IMR-90 (cell line): ENCODE measurements around the gene MUSTN1. TPM values are rescaled to one million over a fixed set of nuclear protein-coding genes. Genes with fewer than 3 reads are reported as not detected.

Experiments
- ATAC-seq: fragments of 200-7000 bp; cut with Tn5 transposase; 2 replicates; pipeline ENCODE4 v1.9.1; 2020; ENCODE audit warnings: low read depth, mild to moderate bottlenecking, moderate library complexity
- BruUV-seq: library from RNA; stranded (reverse); fragments of 400-500 nt; replicated peaks from 2 replicates; lab custom pipeline; 2021; lab: Mats Ljungman, UMichigan
- CTCF ChIA-PET: fragments of 300-600 bp; formaldehyde crosslinking; extraction: SDS; loops from one replicate; lab custom pipeline; 2021; ENCODE audit warnings: antibody characterized with exemption; lab: Yijun Ruan, JAX
- POLR2A ChIA-PET: fragments of 300-600 bp; sonication (Branson Sonifier 250); formaldehyde crosslinking; loops from one replicate; lab custom pipeline; 2022; ENCODE audit warnings: antibody characterized with exemption; ENCODE audit not compliant: unreplicated experiment; lab: Charles Lee
- DNase-seq: peaks from one replicate; pipeline ENCODE4 v3.0.0; 2013
- H2AFZ ChIP-seq: replicated peaks from 2 replicates; pipeline ENCODE3; 2013; ENCODE audit warnings: low read length, mild to moderate bottlenecking; ENCODE audit not compliant: poor library complexity
- H2AK5ac ChIP-seq: 2 replicates; pipeline ENCODE4 v1.6.1; 2013; ENCODE audit warnings: low read depth, low read length, inconsistent platforms
- H2AK9ac ChIP-seq: replicated peaks from 2 replicates; pipeline ENCODE3; 2013; ENCODE audit warnings: mild to moderate bottlenecking, low read depth, low read length, moderate library complexity; ENCODE audit not compliant: poor library complexity
- H2BK120ac ChIP-seq: 2 replicates; pipeline ENCODE4 v1.6.1; 2013; ENCODE audit warnings: low read depth, low read length, inconsistent platforms
- H2BK15ac ChIP-seq: 3 replicates; pipeline ENCODE4 v1.6.1; 2013; ENCODE audit warnings: low read depth, low read length, inconsistent platforms
- H2BK20ac ChIP-seq: 2 replicates; pipeline ENCODE4 v1.6.1; 2013; ENCODE audit warnings: low read depth, mild to moderate bottlenecking, inconsistent platforms, low read length, moderate library complexity
- H2BK5ac ChIP-seq: 2 replicates; pipeline ENCODE4 v1.6.1; 2013; ENCODE audit warnings: mild to moderate bottlenecking, low read depth, low read length, inconsistent platforms; ENCODE audit not compliant: poor library complexity, severe bottlenecking
- H3K14ac ChIP-seq: replicated peaks from 2 replicates; pipeline ENCODE4 v1.6.1; 2013; ENCODE audit warnings: low read depth, low read length, inconsistent platforms
- H3K18ac ChIP-seq: 2 replicates; pipeline ENCODE4 v1.6.1; 2013; ENCODE audit warnings: low read depth, low read length, control low read depth
- H3K23ac ChIP-seq: 2 replicates; pipeline ENCODE4 v1.6.1; 2013; ENCODE audit warnings: low read depth, low read length, inconsistent platforms
- H3K27ac ChIP-seq: 2 replicates; pipeline ENCODE4 v1.5.1; 2013; ENCODE audit warnings: mild to moderate bottlenecking, control low read depth, low read length; ENCODE audit not compliant: insufficient read depth
- H3K27me3 ChIP-seq: 2 replicates; pipeline ENCODE4 v1.6.1; 2013; ENCODE audit warnings: low read length; ENCODE audit not compliant: control insufficient read depth, insufficient read depth
- H3K36me3 ChIP-seq: 2 replicates; pipeline ENCODE4 v1.6.1; 2013; ENCODE audit warnings: low read length, mixed read lengths; ENCODE audit not compliant: control insufficient read depth, insufficient read depth
- H3K4ac ChIP-seq: 2 replicates; pipeline ENCODE4 v1.6.1; 2013; ENCODE audit warnings: low read depth, low read length, inconsistent platforms
- H3K4me1 ChIP-seq: 2 replicates; pipeline ENCODE4 v1.6.1; 2013; ENCODE audit warnings: low read length, mixed read lengths; ENCODE audit not compliant: control insufficient read depth, insufficient read depth
- H3K4me2 ChIP-seq: 2 replicates; pipeline ENCODE4 v1.6.1; 2013; ENCODE audit warnings: low read depth, mild to moderate bottlenecking, control low read depth, low read length, moderate library complexity
- H3K4me3 ChIP-seq: 2 replicates; pipeline ENCODE4 v1.5.1; 2013; ENCODE audit warnings: low read depth, mild to moderate bottlenecking, control low read depth, low read length, moderate library complexity; ENCODE audit not compliant: insufficient read depth
- H3K56ac ChIP-seq: 2 replicates; pipeline ENCODE4 v1.6.1; 2013; ENCODE audit warnings: low read length, inconsistent platforms; ENCODE audit not compliant: insufficient read depth; ENCODE audit errors: extremely low read depth
- H3K79me1 ChIP-seq, 2 experiments: 2 replicates each; pipeline ENCODE4 v1.6.1; 2013; ENCODE audit warnings: low read length in 2 of 2, inconsistent platforms in 1 of 2, low read depth in 1 of 2
- H3K9ac ChIP-seq: 2 replicates; pipeline ENCODE4 v1.6.1; 2013; ENCODE audit warnings: low read depth, low read length, control low read depth
- H3K9me1 ChIP-seq: 2 replicates; pipeline ENCODE4 v1.6.1; 2013; ENCODE audit warnings: low read length, inconsistent platforms; ENCODE audit not compliant: insufficient read depth
- H3K9me3 ChIP-seq: 2 replicates; pipeline ENCODE4 v1.6.1; 2013; ENCODE audit warnings: low read length; ENCODE audit not compliant: control insufficient read depth, insufficient read depth
- H4K20me1 ChIP-seq: 2 replicates; pipeline ENCODE4 v1.6.1; 2013; ENCODE audit warnings: low read length, inconsistent platforms; ENCODE audit not compliant: insufficient read depth
- H4K5ac ChIP-seq: 2 replicates; pipeline ENCODE4 v1.6.1; 2013; ENCODE audit warnings: mild to moderate bottlenecking, low read depth, low read length, control low read depth
- H4K8ac ChIP-seq, 2 experiments: 2 replicates each; pipeline ENCODE4 v1.6.1; 2013; ENCODE audit warnings: low read depth in 2 of 2, low read length in 2 of 2, control low read depth in 1 of 2, inconsistent platforms in 1 of 2
- H4K91ac ChIP-seq: 2 replicates; pipeline ENCODE4 v1.6.1; 2013; ENCODE audit warnings: low read depth, low read length, inconsistent platforms; ENCODE audit not compliant: insufficient read depth
- BHLHE40 ChIP-seq: fragments of 150-350 bp; IDR thresholded peaks from 2 replicates; pipeline ENCODE4 v1.6.1; 2016; ENCODE audit warnings: mild to moderate bottlenecking, low read depth, low read length
- CEBPB ChIP-seq: IDR thresholded peaks from 2 replicates; pipeline ENCODE4 v1.6.1; 2012; ENCODE audit warnings: low read depth, low read length, improper control_type of control experiment
- CHD1 ChIP-seq: IDR thresholded peaks from 2 replicates; pipeline ENCODE4 v1.6.1; 2012; ENCODE audit warnings: low read depth, low read length, improper control_type of control experiment
- FOS ChIP-seq: fragments of 150-350 bp; IDR thresholded peaks from 2 replicates; pipeline ENCODE4 v1.6.1; 2016; ENCODE audit warnings: low read depth, low read length
- MAFK ChIP-seq: IDR thresholded peaks from 2 replicates; pipeline ENCODE4 v1.6.1; 2012; ENCODE audit warnings: low read depth, low read length, improper control_type of control experiment
- MAZ ChIP-seq: IDR thresholded peaks from 2 replicates; pipeline ENCODE4 v1.6.1; 2012; ENCODE audit warnings: low read depth, mild to moderate bottlenecking, low read length, improper control_type of control experiment, moderate library complexity, borderline replicate concordance
- MXI1 ChIP-seq: IDR thresholded peaks from 2 replicates; pipeline ENCODE4 v1.6.1; 2012; ENCODE audit warnings: low read depth, mild to moderate bottlenecking, low read length, moderate library complexity, borderline replicate concordance
- NFE2L2 ChIP-seq: fragments of 150-350 bp; IDR thresholded peaks from 2 replicates; pipeline ENCODE4 v1.6.1; 2016; ENCODE audit warnings: low read depth, mild to moderate bottlenecking, low read length
- POLR2A ChIP-seq: IDR thresholded peaks from 2 replicates; pipeline ENCODE4 v1.6.1; 2012; ENCODE audit warnings: mild to moderate bottlenecking, low read depth, low read length
- RAD21 ChIP-seq: IDR thresholded peaks from 2 replicates; pipeline ENCODE4 v1.6.1; 2012; ENCODE audit warnings: low read length, improper control_type of control experiment
- RCOR1 ChIP-seq: IDR thresholded peaks from 2 replicates; pipeline ENCODE4 v1.6.1; 2012; ENCODE audit warnings: mild to moderate bottlenecking, low read length, improper control_type of control experiment; ENCODE audit not compliant: insufficient replicate concordance
- RFX5 ChIP-seq: IDR thresholded peaks from 2 replicates; pipeline ENCODE4 v1.8.0; 2012; ENCODE audit warnings: low read depth, mild to moderate bottlenecking, low read length, moderate library complexity
- SMC3 ChIP-seq: fragments of 150-350 bp; IDR thresholded peaks from 2 replicates; pipeline ENCODE4 v1.6.1; 2016; ENCODE audit warnings: low read depth, mild to moderate bottlenecking, antibody characterized with exemption, low read length, moderate library complexity
- WGBS, 2 experiments: methylation state at CpG; one replicate each; pipeline versions ENCODE4 v1.1.5 to v1.1.7; 2013; ENCODE audit warnings: missing lambda C conversion rate in 2 of 2; ENCODE audit not compliant: insufficient read length in 1 of 2; ENCODE audit errors: extremely low coverage in 2 of 2; 5-methylcytosine and 5-hydroxymethylcytosine counted together
- dilution Hi-C: fragments of 300-500 bp; cut with HindIII; formaldehyde crosslinking; loops from one replicate; pipeline ENCODE4 v1.14.3; 2018; ENCODE audit warnings: low sequenced_read_pairs; ENCODE audit not compliant: unreplicated experiment
- in situ Hi-C: fragments of 300-500 bp; cut with MboI; formaldehyde crosslinking; loops from 3 replicates; pipeline ENCODE4 v1.14.3; 2019; ENCODE audit warnings: low sequenced_read_pairs, inconsistent platforms, mixed read lengths
- intact Hi-C: fragments of 100-400 bp; cut with micrococcal nuclease; formaldehyde crosslinking; loops from 2 replicates; pipeline ENCODE4 v1.10.0; 2022
- polyA plus RNA-seq, 3 experiments: library from polyadenylated mRNA; depleted of rRNA; stranded (reverse); fragments of >200 nt; gene quantifications; 2 replicates each; pipeline ENCODE4 v1.2.3, GENCODE V29; 2012; ENCODE audit warnings: low replicate concordance in 1 of 3
- total RNA-seq: library from RNA; depleted of rRNA; stranded (reverse); fragments of >200 nt; gene quantifications from 2 replicates; pipeline ENCODE4 v1.2.3, GENCODE V29; 2012
- TF ChIP-seq, protein P1 (sequence below): fragments of 150-350 bp; IDR thresholded peaks from 2 replicates; pipeline ENCODE4 v1.6.1; 2017; ENCODE audit warnings: mild to moderate bottlenecking, antibody characterized with exemption, low read length, low read depth
- TF ChIP-seq, protein P2 (sequence below): conservative IDR thresholded peaks from 2 replicates; pipeline ENCODE4 v1.5.1; 2012; ENCODE audit warnings: mild to moderate bottlenecking, low read depth, low read length, improper control_type of control experiment
- TF ChIP-seq, protein P3 (sequence below): fragments of 150-350 bp; IDR thresholded peaks from 2 replicates; pipeline ENCODE4 v1.6.1; 2016; ENCODE audit warnings: low read depth, mild to moderate bottlenecking, low read length, moderate library complexity, borderline replicate concordance

Gene MUSTN1
- total and polyA plus RNA-seq, 2 of the 4 experiments (the other 2 are of a cell fraction): not detected

GRCh38 chr3:52783211-52783555, 51.6 kb downstream of the MUSTN1 start:
- intact Hi-C loops: no loop called here
- no peak overlapping the region for H3K56ac ChIP-seq
- no peak overlapping the region for H4K91ac ChIP-seq
- H2BK120ac ChIP-seq: no peak overlapping the region
- H3K9me1 ChIP-seq: peaks cover 2% of the 10 kb centered on the region; the same call in 1 of the 2 replicates
- H3K36me3 ChIP-seq: no peaks in the 10 kb centered on the region
- H2BK5ac ChIP-seq: no peak overlapping the region
- no peak overlapping the region for H3K27ac ChIP-seq
- no peaks in the 10 kb centered on the region for H4K20me1 ChIP-seq
- dilution Hi-C loops: no loop called here
- H2BK20ac ChIP-seq: no peak overlapping the region
- H3K4me2 ChIP-seq: no peak overlapping the region
- DNase-seq (no peak), ATAC-seq (no peak)
- H3K27me3 ChIP-seq: peaks cover 56% of the 10 kb centered on the region
- no peak for TF ChIP-seq SMC3
- TF ChIP-seq, protein P1, sequence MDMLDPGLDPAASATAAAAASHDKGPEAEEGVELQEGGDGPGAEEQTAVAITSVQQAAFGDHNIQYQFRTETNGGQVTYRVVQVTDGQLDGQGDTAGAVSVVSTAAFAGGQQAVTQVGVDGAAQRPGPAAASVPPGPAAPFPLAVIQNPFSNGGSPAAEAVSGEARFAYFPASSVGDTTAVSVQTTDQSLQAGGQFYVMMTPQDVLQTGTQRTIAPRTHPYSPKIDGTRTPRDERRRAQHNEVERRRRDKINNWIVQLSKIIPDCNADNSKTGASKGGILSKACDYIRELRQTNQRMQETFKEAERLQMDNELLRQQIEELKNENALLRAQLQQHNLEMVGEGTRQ: no peak
- TF ChIP-seq RCOR1: no peak
- no peak for TF ChIP-seq POLR2A
- TF ChIP-seq MXI1: no peak
- no peak for TF ChIP-seq CHD1
- TF ChIP-seq FOS: no peak
- no peak for TF ChIP-seq NFE2L2
- no peak for TF ChIP-seq MAZ
- no peak for TF ChIP-seq MAFK
- TF ChIP-seq CEBPB: no peak
- TF ChIP-seq, protein P2, sequence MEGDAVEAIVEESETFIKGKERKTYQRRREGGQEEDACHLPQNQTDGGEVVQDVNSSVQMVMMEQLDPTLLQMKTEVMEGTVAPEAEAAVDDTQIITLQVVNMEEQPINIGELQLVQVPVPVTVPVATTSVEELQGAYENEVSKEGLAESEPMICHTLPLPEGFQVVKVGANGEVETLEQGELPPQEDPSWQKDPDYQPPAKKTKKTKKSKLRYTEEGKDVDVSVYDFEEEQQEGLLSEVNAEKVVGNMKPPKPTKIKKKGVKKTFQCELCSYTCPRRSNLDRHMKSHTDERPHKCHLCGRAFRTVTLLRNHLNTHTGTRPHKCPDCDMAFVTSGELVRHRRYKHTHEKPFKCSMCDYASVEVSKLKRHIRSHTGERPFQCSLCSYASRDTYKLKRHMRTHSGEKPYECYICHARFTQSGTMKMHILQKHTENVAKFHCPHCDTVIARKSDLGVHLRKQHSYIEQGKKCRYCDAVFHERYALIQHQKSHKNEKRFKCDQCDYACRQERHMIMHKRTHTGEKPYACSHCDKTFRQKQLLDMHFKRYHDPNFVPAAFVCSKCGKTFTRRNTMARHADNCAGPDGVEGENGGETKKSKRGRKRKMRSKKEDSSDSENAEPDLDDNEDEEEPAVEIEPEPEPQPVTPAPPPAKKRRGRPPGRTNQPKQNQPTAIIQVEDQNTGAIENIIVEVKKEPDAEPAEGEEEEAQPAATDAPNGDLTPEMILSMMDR: no peak
- TF ChIP-seq RFX5: no peak
- TF ChIP-seq RAD21: no peak
- TF ChIP-seq BHLHE40: no peak
- TF ChIP-seq, protein P3, sequence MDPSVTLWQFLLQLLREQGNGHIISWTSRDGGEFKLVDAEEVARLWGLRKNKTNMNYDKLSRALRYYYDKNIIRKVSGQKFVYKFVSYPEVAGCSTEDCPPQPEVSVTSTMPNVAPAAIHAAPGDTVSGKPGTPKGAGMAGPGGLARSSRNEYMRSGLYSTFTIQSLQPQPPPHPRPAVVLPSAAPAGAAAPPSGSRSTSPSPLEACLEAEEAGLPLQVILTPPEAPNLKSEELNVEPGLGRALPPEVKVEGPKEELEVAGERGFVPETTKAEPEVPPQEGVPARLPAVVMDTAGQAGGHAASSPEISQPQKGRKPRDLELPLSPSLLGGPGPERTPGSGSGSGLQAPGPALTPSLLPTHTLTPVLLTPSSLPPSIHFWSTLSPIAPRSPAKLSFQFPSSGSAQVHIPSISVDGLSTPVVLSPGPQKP: no peak
- no peak overlapping the region for H3K23ac ChIP-seq
- WGBS, 2 experiments: no CpG with 5 or more reads among the region's 3 CpGs
- BruUV-seq: no TSS peak
- no peak overlapping the region for H3K4ac ChIP-seq
- CTCF ChIA-PET: no interaction called here
- H3K9me3 ChIP-seq: no peaks in the 10 kb centered on the region
- no peak overlapping the region for H3K14ac ChIP-seq
- H3K9ac ChIP-seq: no peak overlapping the region
- no peak overlapping the region for H2BK15ac ChIP-seq
- POLR2A ChIA-PET: no interaction called here
- in situ Hi-C loops: no loop called here
- no peak overlapping the region for H3K18ac ChIP-seq
- no peaks in the 10 kb centered on the region for H3K79me1 ChIP-seq
- no peak overlapping the region for H3K4me3 ChIP-seq
- no peak overlapping the region for H4K8ac ChIP-seq
- no peak overlapping the region for H2AK9ac ChIP-seq
- no peak overlapping the region for H2AFZ ChIP-seq
- no peak overlapping the region for H4K5ac ChIP-seq
- no peak overlapping the region for H2AK5ac ChIP-seq
- no peaks in the 10 kb centered on the region for H3K4me1 ChIP-seq
